K562 (cell line): ENCODE data around the gene PPIL1. TPM values are rescaled to one million over a fixed set of nuclear protein-coding genes. Genes with fewer than 3 reads are reported as not detected.
A peak's percentile ranks its signal among the peaks of the same experiment; 100 is the strongest.
"Not testable (repeated sequence)": the region's sequence is repeated elsewhere in the genome, so short reads cannot be mapped to it uniquely, and the experiment has no call there.

Experiments used
- ATAC-seq: fragments of 200-7000 bp; cut with Tn5 transposase; 3 replicates; pipeline ENCODE4 v1.9.1; 2020; ENCODE audit warnings: moderate library complexity
- BruUV-seq: library from RNA; stranded (reverse); fragments of 400-500 nt; replicated peaks from 2 replicates; lab custom pipeline; 2021; lab: Mats Ljungman, UMichigan
- CTCF ChIA-PET: fragments of 300-600 bp; formaldehyde crosslinking; extraction: SDS; loops from one replicate; lab custom pipeline; 2021; ENCODE audit warnings: low intra/inter-chr PET ratio; lab: Yijun Ruan, JAX
- POLR2A ChIA-PET: fragments of 300-600, 350-650 bp; sonication (Branson Sonifier 250); formaldehyde crosslinking; extraction: SDS; loops from one replicate; lab custom pipeline; 2021; ENCODE audit warnings: antibody characterized with exemption, inconsistent platforms; lab: Yijun Ruan, JAX
- DNase-seq, 4 experiments: peaks; one replicate each; pipeline versions ENCODE4 v3.0.0 to v3.0.0-alpha.2; 2011 to 2018; ENCODE audit warnings: low spot score in 3 of 4, mixed read lengths in 3 of 4; ENCODE audit errors: extremely low read depth in 1 of 4
- FAIRE-seq: peaks from 2 replicates; lab custom pipeline; 2011; peaks lifted over from hg19 to GRCh38; lab: Jason Lieb, UNC
- H2AFZ ChIP-seq: 2 replicates; pipeline ENCODE4 v1.6.0; 2011; ENCODE audit warnings: low read depth, low read length, control low read depth, inconsistent platforms
- H3K27ac ChIP-seq: fragments of 200-600 bp; 3 replicates; pipeline ENCODE4 v1.8.0; 2011; ENCODE audit warnings: low read depth, mild to moderate bottlenecking, control low read depth, inconsistent platforms, low read length, moderate library complexity, mixed read lengths; ENCODE audit errors: extremely low read depth
- H3K27me3 ChIP-seq, 2 experiments: fragments of 300-600 bp in 1 of 2; 2 replicates in 1 of 2; 3 replicates in 1 of 2; pipeline versions ENCODE4 v1.6.0 to v1.8.0; 2011; ENCODE audit warnings: inconsistent platforms in 2 of 2, low read length in 2 of 2, mild to moderate bottlenecking in 1 of 2, mixed read lengths in 1 of 2, moderate library complexity in 1 of 2; ENCODE audit not compliant: control insufficient read depth in 2 of 2, insufficient read depth in 2 of 2
- H3K36me3 ChIP-seq: fragments of 300-600 bp; 3 replicates; pipeline ENCODE4 v1.8.0; 2011; ENCODE audit warnings: mild to moderate bottlenecking, low read length, inconsistent platforms; ENCODE audit not compliant: control insufficient read depth, insufficient read depth
- H3K4me1 ChIP-seq, 2 experiments: fragments of 200-600 bp in 1 of 2; replicated peaks in 1 of 2; 2 replicates in 1 of 2; 3 replicates in 1 of 2; pipeline versions ENCODE4 v1.5.1 to v1.8.0; 2011; ENCODE audit warnings: inconsistent platforms in 2 of 2, low read length in 2 of 2, mild to moderate bottlenecking in 1 of 2, mixed read lengths in 1 of 2, moderate library complexity in 1 of 2; ENCODE audit not compliant: control insufficient read depth in 2 of 2, insufficient read depth in 2 of 2
- H3K4me2 ChIP-seq: 2 replicates; pipeline ENCODE4 v1.6.1; 2011; ENCODE audit warnings: low read length, control low read depth, inconsistent platforms, mixed read lengths; ENCODE audit not compliant: insufficient read depth
- H3K4me3 ChIP-seq: fragments of 200-600 bp; sonication (generic), shearing (Covaris generic); 2 replicates; pipeline ENCODE4 v1.5.1; 2016; ENCODE audit warnings: control low read depth, inconsistent platforms
- H3K79me2 ChIP-seq: fragments of 200-600 bp; 3 replicates; pipeline ENCODE4 v1.8.0; 2011; ENCODE audit warnings: low read length, inconsistent platforms; ENCODE audit not compliant: control insufficient read depth, insufficient read depth
- H3K9ac ChIP-seq, 2 experiments: 2 replicates each; pipeline versions ENCODE4 v1.6.0 to v1.6.1; 2011; ENCODE audit warnings: low read depth in 2 of 2, low read length in 2 of 2, control low read depth in 1 of 2, inconsistent platforms in 1 of 2, mild to moderate bottlenecking in 1 of 2, mixed read lengths in 1 of 2; ENCODE audit not compliant: insufficient read depth in 1 of 2
- H3K9me1 ChIP-seq: one replicate; pipeline ENCODE4 v1.6.0; 2011; ENCODE audit warnings: inconsistent platforms, mild to moderate bottlenecking, low read length, moderate library complexity; ENCODE audit not compliant: control insufficient read depth, insufficient read depth
- H3K9me3 ChIP-seq: replicated peaks from 2 replicates; pipeline ENCODE4 v1.5.1; 2011; ENCODE audit warnings: low read depth, low read length, inconsistent platforms; ENCODE audit not compliant: control insufficient read depth, insufficient read depth
- H4K20me1 ChIP-seq: replicated peaks from 2 replicates; pipeline ENCODE4 v1.6.1; 2011; ENCODE audit warnings: low read length, inconsistent platforms, mixed read lengths; ENCODE audit not compliant: control insufficient read depth, insufficient read depth
- BCOR ChIP-seq: fragments of 450-650 bp; IDR thresholded peaks from 2 replicates; pipeline ENCODE4 v1.6.1; 2016
- GTF2F1 ChIP-seq: IDR thresholded peaks from 2 replicates; pipeline ENCODE4 v1.6.1; 2011; ENCODE audit warnings: low read depth, low read length, improper control_type of control experiment
- HDAC2 ChIP-seq: fragments of 450-650 bp; IDR thresholded peaks from 2 replicates; pipeline ENCODE4 v1.6.1; 2016; ENCODE audit warnings: mild to moderate bottlenecking
- KAT7 ChIP-seq: sonication (generic); formaldehyde crosslinking; IDR thresholded peaks from 2 replicates; pipeline ENCODE4 v1.8.0; 2022; ENCODE audit warnings: missing genetic modification reagents, mild to moderate bottlenecking, borderline replicate concordance
- KDM1A ChIP-seq, 2 experiments: fragments of 450-650 bp; IDR thresholded peaks; 2 replicates each; pipeline ENCODE4 v1.6.1; 2016; ENCODE audit warnings: mild to moderate bottlenecking in 2 of 2
- NFIC ChIP-seq: fragments of 450-650 bp; IDR thresholded peaks from 2 replicates; pipeline ENCODE4 v1.6.1; 2017; ENCODE audit warnings: mild to moderate bottlenecking, inconsistent platforms
- POLR2A ChIP-seq: fragments of 450-650 bp; conservative IDR thresholded peaks from 2 replicates; pipeline ENCODE4 v1.6.1; 2016
- SMARCA5 ChIP-seq: fragments of 450-650 bp; IDR thresholded peaks from 2 replicates; pipeline ENCODE4 v1.6.1; 2016
- ZNF146 ChIP-seq: IDR thresholded peaks from one replicate; pipeline ENCODE4 v1.6.1; 2018; ENCODE audit warnings: missing compliant biosample characterization; ENCODE audit not compliant: unreplicated experiment
- WGBS: fragments of 100-300 bp; shearing (Covaris generic); methylation state at CpG from one replicate; pipeline ENCODE4 v1.1.6; 2016; ENCODE audit warnings: low coverage, mixed read lengths; ENCODE audit not compliant: insufficient coverage; ENCODE audit errors: missing lambda C conversion rate; 5-methylcytosine and 5-hydroxymethylcytosine counted together
- in situ Hi-C: fragments of 300-500 bp; cut with MboI; formaldehyde crosslinking; loops from 4 replicates; pipeline ENCODE4 v1.15.0; 2018; ENCODE audit warnings: inconsistent platforms, mixed read lengths
- intact Hi-C: fragments of 100-400 bp; cut with micrococcal nuclease; formaldehyde crosslinking; loops from 2 replicates; pipeline ENCODE4 v1.14.2; 2022
- polyA plus RNA-seq, 8 experiments: library from polyadenylated mRNA; depleted of rRNA in 4 of 8; stranded (reverse) in 5 of 8; unstranded in 3 of 8; fragments of >200 nt; fragmentation: Nextera tagmentation in 2 of 8; fragmentation: Illumina TruSeq in 1 of 8; extraction: Ambion mirVana in 2 of 8; extraction: Trizol in 1 of 8; gene quantifications; 2 replicates each; pipeline versions ENCODE4 v1.2.1 to v1.2.3, GENCODE V29; 2011 to 2014; ENCODE audit warnings: inconsistent platforms in 1 of 8, missing spikeins in 1 of 8
- total RNA-seq, 7 experiments: library from RNA; depleted of rRNA in 6 of 7; stranded (reverse); fragments of >200 nt in 6 of 7; fragmentation: Illumina TruSeq in 2 of 7; extraction: Trizol in 2 of 7; gene quantifications; 2 replicates each; pipeline versions ENCODE4 v1.2.1 to v1.2.3, GENCODE V29; 2011 to 2021; ENCODE audit warnings: low replicate concordance in 1 of 7

The PPIL1 gene
- total and polyA plus RNA-seq, 9 of the 15 experiments (the other 6 are each of a cell fraction or from before 2014, with no cell fraction given): 65.8 to 205 (median 130) TPM

DNA sequence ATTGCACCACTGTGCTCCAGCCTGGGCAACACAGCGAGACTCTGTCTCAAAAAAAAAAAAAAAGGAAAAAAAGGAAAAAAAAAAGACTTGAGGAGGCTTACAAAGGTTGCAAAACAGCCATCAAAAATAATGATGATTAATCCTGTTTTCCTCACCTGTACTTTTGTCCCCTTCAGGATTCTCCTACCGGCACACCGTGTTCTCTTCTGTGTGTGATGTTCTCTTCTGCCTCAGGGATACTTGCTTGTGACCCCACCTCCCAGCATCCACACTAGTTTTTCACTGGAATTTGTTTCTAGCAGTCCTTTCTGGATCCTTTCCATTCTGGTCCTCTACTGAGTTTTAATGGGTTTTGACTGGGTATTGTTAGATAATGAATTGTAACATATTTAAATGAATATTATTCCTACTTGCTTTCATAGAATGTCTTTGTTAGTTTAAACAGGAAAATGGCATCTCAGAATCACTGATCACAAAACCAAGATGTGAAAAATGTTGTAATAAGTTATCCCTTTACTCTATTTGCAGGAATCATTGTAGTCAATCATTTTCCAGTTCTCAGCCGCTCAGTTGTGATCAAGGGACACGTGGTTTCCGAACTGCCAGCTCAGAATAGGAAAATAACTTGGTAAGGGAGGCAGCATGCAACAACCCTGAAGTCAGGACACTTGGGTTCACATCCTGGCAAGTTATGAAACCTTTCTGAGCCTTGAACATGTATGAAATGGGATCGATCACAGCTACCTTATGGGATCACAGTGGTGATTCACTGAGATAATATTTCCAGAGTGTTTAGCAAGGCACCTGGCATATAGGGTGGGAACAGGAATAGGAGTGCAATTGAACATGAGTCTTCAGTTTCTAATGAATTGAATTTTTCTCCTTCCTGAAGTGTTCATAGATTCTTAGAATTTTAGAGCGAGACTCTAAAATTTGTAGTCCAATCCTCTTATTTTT lies 19.7 kb upstream of the PPIL1 start (continued):
- no peak for TF ChIP-seq POLR2A
- TF ChIP-seq GTF2F1: no peak

DNA sequence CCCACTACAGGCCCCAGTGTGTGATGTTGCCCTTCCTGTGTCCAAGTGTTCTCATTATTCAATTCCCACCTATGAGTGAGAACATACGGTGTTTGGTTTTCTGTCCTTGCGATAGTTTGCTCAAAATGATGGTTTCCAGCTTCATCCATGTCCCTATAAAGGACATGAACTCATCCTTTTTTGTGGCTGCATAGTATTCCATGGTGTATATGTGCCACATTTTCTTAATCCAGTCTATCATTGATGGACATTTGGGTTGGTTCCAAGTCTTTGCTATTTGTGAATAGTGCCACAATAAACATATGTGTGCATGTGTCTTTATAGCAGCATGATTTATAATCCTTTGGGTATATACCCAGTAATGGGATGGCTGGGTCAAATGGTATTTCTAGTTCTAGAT lies 16.6 kb upstream of the PPIL1 start:
- POLR2A ChIA-PET: interaction anchor here (0.8 to 1.9 kb wide), 2 partner anchors 16 to 128 kb away, joined by 3 to 12 read pairs; partner anchors contain the start of gene PPIL1
- H3K27ac ChIP-seq, H3K9me3 ChIP-seq, in situ Hi-C loops, H4K20me1 ChIP-seq, CTCF ChIA-PET, H3K27me3 ChIP-seq, intact Hi-C loops, H3K9ac ChIP-seq, H3K4me2 ChIP-seq, BruUV-seq, H3K9me1 ChIP-seq, H2AFZ ChIP-seq, FAIRE-seq, DNase-seq, H3K4me3 ChIP-seq, ATAC-seq: not testable (repeated sequence)
- Histone ChIP-seq H3K79me2 (peaks cover 84% of the 10 kb centered on the region), H3K4me1 (peaks cover 17 to 29% of the 10 kb centered on the region in 2 experiments; a peak in 4 of 5 replicates), H3K36me3 (peaks cover 37% of the 10 kb centered on the region)
- 100% methylated on average over 1 of the region's 2 CpGs for WGBS
- TF ChIP-seq KDM1A (IDR thresholded peaks at IDR 0.05) (peak; percentile 52 to 75; a peak in 2 of 4 replicates), HDAC2 (0 out of 2 replicates have a peak, but pooled peaks have one; percentile 41), NFIC (0 out of 2 replicates have a peak, but pooled peaks have one; percentile 8), KAT7 (CRISPR knock-in tag) (0 out of 2 replicates have a peak, but pooled peaks have one; percentile 53), ZNF146 (peak; percentile 93), SMARCA5 (peak; percentile 68; the same call in 1 of the 2 replicates), BCOR (peak; percentile 86)
